ENCODE data around the gene FAM174B. TPM values are rescaled to one million over a fixed set of nuclear protein-coding genes. Genes with fewer than 3 reads are reported as not detected.
A peak's percentile ranks its signal among the peaks of the same experiment; 100 is the strongest.

FAM174B gene
- total RNA-seq, 2 donors from 2014 or later, result 6.1 to 10.0 TPM

GRCh38 chr15:92619145-92620101, 36.2 kb downstream of the FAM174B start:
- peaks cover 26 to 42% of the 10 kb centered on the region in 2 donors for H3K4me1 ChIP-seq (ENCODE audit: control insufficient read depth in 1 of 2, low read depth in 2 of 2)
- TF ChIP-seq, protein P1, sequence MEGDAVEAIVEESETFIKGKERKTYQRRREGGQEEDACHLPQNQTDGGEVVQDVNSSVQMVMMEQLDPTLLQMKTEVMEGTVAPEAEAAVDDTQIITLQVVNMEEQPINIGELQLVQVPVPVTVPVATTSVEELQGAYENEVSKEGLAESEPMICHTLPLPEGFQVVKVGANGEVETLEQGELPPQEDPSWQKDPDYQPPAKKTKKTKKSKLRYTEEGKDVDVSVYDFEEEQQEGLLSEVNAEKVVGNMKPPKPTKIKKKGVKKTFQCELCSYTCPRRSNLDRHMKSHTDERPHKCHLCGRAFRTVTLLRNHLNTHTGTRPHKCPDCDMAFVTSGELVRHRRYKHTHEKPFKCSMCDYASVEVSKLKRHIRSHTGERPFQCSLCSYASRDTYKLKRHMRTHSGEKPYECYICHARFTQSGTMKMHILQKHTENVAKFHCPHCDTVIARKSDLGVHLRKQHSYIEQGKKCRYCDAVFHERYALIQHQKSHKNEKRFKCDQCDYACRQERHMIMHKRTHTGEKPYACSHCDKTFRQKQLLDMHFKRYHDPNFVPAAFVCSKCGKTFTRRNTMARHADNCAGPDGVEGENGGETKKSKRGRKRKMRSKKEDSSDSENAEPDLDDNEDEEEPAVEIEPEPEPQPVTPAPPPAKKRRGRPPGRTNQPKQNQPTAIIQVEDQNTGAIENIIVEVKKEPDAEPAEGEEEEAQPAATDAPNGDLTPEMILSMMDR (IDR thresholded peaks at IDR 0.05), result no peak
- ATAC-seq (ENCODE audit: insufficient number of reproducible peaks, low FRiP score, low read depth) (no peak), DNase-seq (ENCODE audit: low spot score) (no peak)
- H3K27me3 ChIP-seq (replicated peaks; ENCODE audit: insufficient read depth), result no peaks in the 10 kb centered on the region
- no peaks in the 10 kb centered on the region for H3K36me3 ChIP-seq
- H3K4me3 ChIP-seq, result no peak overlapping the region
- no peaks in the 10 kb centered on the region for H3K9me3 ChIP-seq
- H3K27ac ChIP-seq, result no peak overlapping the region

GRCh38 chr15:92617549-92618520, 37.7 kb downstream of the FAM174B start:
- peak overlapping the region; percentile 13 for H3K4me3 ChIP-seq
- no peaks in the 10 kb centered on the region for H3K36me3 ChIP-seq
- TF ChIP-seq, protein P1 (IDR thresholded peaks at IDR 0.05), result no peak
- peaks cover 21 to 36% of the 10 kb centered on the region in 2 donors for H3K4me1 ChIP-seq (ENCODE audit: control insufficient read depth in 1 of 2, low read depth in 2 of 2)
- H3K9me3 ChIP-seq, result no peaks in the 10 kb centered on the region
- no peaks in the 10 kb centered on the region for H3K27me3 ChIP-seq (replicated peaks; ENCODE audit: insufficient read depth)
- H3K27ac ChIP-seq, result no peak overlapping the region
- DNase-seq (ENCODE audit: low spot score), result no peak
- no peak for ATAC-seq (ENCODE audit: insufficient number of reproducible peaks, low FRiP score, low read depth)

GRCh38 chr15:92616621-92617548, 38.7 kb downstream of the FAM174B start:
- H3K27ac ChIP-seq, result no peak overlapping the region
- DNase-seq (ENCODE audit: low spot score) (no peak), ATAC-seq (ENCODE audit: insufficient number of reproducible peaks, low FRiP score, low read depth) (no peak)
- peak overlapping the region; percentile 13 for H3K4me3 ChIP-seq
- no peaks in the 10 kb centered on the region for H3K9me3 ChIP-seq
- peaks cover 21 to 36% of the 10 kb centered on the region in 2 donors for H3K4me1 ChIP-seq (ENCODE audit: control insufficient read depth in 1 of 2, low read depth in 2 of 2)
- no peaks in the 10 kb centered on the region for H3K27me3 ChIP-seq (replicated peaks; ENCODE audit: insufficient read depth)
- no peaks in the 10 kb centered on the region for H3K36me3 ChIP-seq
- TF ChIP-seq, protein P1 (IDR thresholded peaks at IDR 0.05), result no peak

- no peaks in the 10 kb centered on the region for H3K27me3 ChIP-seq (replicated peaks; ENCODE audit: insufficient read depth)
- H3K27ac ChIP-seq, result no peak overlapping the region
- H3K4me3 ChIP-seq, result no peak overlapping the region
- no peak for DNase-seq (ENCODE audit: low spot score)
- H3K4me1 ChIP-seq (ENCODE audit: control insufficient read depth in 1 of 2, low read depth in 2 of 2), result peaks cover 18 to 32% of the 10 kb centered on the region in 2 donors
- no peaks in the 10 kb centered on the region for H3K36me3 ChIP-seq
- TF ChIP-seq, protein P1 (IDR thresholded peaks at IDR 0.05), result no peak
- ATAC-seq (ENCODE audit: insufficient number of reproducible peaks, low FRiP score, low read depth), result no peak
- H3K9me3 ChIP-seq, result no peaks in the 10 kb centered on the region
Observed at GRCh38 chr15:92614791-92615785, 40.5 kb downstream of the FAM174B start.

Measured in thoracic aorta (tissue), 2 donors.